Activated CD8-positive, alpha-beta memory T cell treated with anti-CD3 and anti-CD28 coated beads, Interleukin-2, amount 50 U/mL, for 48 hours (primary cell): ENCODE data around the gene OR1M1.

ENCODE experiments used
- DNase-seq: peaks from one replicate; pipeline ENCODE4 v3.0.0-alpha.2; 2020

OR1M1 gene

DNA sequence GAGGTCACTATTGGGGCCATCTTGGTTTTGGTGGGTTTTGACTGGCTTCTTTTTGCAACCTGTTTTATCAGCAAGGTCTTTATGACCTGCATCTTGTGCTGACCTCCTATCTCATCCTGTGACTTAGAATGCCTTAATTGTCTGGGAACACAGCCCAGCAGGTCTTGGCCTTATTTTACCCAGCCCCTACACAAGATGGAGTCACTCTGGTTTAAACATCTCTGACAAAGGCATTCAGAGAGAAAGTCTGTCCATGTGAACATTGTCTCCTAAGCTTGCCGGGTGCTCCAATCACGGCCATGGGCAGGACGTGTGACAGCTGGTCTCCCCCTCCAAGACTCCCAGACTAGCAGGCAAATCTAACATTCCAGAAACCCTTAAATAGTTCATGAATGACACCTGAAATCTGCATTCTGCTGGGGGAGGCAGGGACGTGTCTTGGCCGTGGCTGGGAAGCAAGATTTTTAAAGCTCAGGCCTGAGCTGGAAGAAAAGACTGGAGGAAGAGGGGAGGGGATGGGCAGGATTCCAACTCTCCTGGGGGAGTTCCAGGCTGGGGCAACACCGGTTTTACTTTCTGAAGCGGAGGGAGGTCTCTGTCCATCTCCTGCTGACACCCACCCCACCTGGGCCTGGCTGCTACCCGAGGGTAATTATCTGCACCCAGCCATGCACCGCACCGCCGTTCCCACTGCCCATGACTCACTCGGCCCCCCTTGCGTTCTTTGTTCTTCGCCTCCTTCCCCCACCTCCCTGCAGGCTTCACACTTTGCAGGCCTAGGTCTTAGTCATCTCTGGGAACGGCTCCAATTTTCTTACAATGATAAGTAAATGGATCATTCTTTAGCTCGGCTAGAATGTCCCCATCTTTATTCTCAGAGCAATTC, 11.6 kb upstream of the OR1M1 start:
- DNase-seq: no peak

DNA sequence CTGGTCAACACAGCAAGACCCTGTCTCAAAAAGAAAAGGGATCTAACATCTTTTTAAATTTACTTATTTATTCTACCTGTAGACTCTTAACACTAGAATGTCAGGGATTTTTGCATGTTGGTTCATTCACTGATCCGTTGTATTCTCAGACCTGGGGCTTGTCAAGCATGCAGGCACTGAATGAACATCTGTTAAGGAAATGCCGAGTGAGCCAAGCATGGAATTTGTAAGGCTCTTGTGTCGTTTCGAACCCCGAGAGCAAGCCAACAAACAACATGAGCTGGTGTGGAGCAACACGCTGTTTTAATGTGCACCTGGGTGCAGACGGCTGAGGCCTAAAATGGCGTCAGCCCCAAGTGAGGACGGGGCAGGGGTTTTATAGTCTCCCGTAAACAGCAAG, 10.0 kb upstream of the OR1M1 start:
- DNase-seq: no peak

- no peak for DNase-seq
Measured at GRCh38 chr19:9078651-9079050, 8.2 kb upstream of the OR1M1 start.

DNA sequence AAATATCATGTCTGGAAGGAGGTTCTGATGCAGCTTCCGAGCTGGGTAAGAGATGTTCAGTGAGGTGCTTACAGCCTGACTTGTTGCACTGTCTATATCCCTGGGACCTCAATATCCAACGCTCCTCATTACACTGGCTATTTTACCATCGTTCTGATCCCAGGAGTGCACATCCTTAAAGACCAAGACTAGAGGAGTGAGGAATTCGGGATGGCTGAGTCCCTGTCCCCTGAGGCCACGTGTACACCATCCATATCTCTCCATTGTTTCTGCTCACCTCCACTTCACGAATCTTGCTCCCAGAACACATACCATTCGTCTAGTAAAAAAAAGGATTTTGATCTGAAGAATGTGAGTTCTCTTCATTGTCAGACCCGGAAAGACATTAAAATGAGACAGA, 20.5 kb downstream of the OR1M1 start, which contains the start of gene OR7G2:
Gene OR7G2, minus strand, starts transcription at position 101 of the 400 bp plus-strand sequence. CDS start 4,232 bp downstream, outside the sequence.
- no peak for DNase-seq

DNA sequence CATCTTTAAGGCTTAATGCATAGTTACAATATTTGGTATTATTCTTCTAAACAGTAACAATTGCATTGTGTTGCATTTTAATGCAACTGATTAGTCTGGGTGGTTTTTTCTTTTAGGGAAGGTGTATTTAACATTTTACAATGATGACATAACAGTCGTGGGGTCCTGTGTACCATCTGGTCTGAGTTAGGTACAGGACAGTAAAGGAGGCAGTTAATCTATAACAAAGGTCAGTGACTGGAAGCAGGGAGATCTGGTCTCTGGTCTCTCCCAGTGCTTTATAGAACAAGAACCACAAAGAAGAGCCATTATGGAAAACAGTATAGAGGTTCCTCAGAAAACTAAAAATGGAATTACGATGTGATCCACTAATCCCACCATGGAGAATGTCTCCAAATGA, 23.1 kb downstream of the OR1M1 start:
- no peak for DNase-seq

DNA sequence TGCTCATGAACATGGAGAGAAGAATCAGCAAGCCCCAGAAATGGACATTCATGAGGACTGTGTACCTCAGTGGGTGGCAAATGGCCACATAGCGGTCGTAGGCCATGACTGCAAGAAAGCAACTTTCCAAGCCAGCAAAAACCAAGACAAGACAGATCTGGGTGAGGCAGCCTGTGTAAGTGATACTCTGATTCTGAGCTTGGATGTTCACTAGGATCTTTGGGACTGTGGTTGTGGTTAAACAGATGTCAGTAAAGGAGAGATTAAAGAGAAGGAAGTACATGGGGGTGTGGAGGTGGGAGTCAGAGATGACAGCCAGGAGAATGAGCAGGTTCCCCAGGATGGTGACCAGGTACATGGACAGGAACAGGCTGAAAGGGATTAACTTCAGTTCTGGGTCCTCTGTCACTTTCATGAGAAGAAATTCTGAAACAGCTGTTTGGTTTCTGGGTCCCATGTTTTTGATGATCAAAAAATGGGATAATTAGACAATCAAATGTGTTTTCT, 28.5 kb downstream of the OR1M1 start, which contains the start of gene OR7G1:
Gene OR7G1, minus strand, starts transcription at position 457 of the 507 bp plus-strand sequence. Its CDS starts 0 bp downstream, at position 457.
- no peak for DNase-seq

DNA sequence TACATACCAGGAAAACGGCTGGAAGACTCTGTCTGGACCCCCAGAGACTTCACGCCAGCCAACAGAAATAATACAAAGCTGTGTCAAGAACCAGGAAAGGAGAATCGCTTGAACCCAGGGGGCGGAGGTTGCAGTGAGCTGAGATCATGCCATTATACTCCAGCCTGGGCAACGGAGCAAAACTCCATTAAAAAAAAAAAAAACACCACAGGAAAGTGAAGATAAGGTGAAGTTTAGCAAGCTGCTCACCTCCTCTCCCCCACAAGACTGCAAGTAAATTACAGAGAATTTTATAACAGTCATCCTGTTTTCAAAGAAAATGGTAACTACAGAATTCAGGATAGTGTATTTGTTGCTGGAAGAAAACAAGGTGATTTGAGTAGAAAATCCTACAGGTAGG, 29.7 kb downstream of the OR1M1 start:
- no peak for DNase-seq

GRCh38 chr19:9126900-9127405, 40.1 kb downstream of the OR1M1 start, which contains the start of gene OR7G3:
Gene OR7G3 (minus strand): TSS chr19:9126950. CDS start chr19:9126950, 0 bp downstream.
- no peak for DNase-seq

GRCh38 chr19:9128171-9128570, 41.3 kb downstream of the OR1M1 start:
- no peak for DNase-seq

DNA sequence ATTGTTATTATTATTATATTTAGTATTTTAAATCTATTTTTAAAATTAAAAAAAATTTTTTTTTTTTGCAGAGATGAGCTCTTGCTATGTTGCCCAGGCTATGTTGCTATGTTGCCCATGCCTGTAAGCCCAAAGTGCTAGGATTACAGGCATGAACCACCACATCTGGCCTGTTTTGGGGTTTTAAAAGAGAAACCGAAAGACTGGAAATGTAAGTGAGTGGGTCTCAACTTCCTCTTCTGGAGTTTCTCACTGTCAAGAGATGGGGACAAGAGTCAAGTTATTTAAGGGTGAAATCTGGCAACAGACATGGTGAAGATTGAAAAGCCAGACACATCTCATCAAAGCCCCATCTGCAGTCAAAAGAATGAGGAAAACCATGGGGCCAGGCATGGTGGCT, 44.1 kb downstream of the OR1M1 start:
- DNase-seq: no peak

DNA sequence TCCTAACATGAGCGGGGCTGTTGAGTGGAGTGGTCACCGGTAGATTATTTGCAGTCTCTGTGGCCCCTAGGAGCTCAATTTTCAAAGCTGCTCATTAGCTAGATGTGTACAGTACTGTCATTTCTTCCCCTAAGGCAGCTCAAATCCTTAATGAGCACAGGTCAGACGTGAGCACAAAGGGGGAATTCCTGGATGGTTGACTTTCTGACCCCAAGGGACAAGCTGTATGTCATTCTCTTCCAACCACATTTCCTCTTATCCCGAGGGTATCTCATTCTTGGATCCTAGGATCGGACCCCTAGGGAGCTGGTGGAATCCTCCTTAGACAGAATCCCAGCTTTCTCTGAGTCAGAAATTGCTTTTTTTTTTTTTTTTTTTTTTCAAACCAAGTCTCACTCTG, 45.6 kb downstream of the OR1M1 start:
- no peak for DNase-seq

DNA sequence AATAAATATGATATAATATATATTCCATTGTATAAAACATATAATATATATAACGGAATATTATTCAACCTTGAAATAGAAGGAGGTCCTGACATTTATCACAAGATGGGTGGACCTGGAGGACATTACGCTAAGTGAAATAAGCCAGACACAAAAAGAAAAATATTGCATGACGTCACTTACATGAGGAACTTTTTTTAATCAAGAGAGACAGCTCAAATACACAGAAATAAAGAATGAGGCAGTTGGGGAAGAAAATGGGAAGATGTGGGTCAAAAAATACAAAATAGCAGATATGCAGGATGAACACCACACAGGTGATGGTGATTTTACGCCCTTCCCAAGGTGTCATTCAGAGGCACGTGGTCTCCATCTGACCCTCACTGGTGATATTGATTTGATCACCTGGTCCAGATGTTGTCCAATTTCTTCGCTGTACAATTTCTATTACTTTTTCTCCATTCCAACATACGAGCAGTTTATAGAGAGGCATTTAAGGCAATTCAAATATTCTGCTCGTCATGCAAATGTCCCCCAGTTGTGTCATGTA, 52.8 kb downstream of the OR1M1 start:
- no peak for DNase-seq

DNA sequence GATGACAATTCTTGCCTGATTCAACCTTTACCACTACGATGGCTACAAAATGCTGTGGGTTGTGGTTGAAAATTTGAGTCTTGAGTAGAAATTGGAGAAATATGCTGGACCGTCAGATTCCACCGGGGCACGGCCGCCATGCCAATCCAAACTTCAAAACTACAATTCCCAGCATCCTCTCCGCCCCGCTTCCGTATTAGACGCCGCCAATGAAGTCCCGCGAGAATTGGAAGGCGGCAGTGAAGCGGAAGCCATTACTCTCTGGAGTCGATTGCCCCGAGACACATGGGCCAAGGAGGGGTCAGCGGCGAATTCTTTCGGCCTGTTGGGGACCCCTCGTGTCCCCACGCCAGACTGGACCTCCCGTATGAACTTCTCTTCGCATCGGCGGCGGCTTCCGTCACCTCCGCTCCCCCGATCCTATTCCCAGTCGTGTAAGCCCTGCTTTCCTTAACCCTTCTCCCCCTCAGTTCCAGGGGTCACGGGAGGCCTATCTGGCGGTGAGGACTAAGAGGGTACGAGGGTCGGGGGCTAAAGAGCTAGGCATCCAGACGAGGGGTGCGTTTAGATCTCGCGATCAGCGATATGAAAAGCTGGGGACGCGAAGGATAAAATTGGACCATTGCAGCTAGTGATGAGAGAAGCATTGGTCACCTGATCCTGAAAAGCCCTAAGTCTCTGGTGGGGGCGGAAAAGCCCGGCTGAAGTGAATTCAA, 53.5 kb downstream of the OR1M1 start, which contains the start of gene ZNF317:
Gene ZNF317, plus strand, starts transcription at position 239 of the 716 bp plus-strand sequence. CDS start 15,620 bp downstream, outside the sequence.
- peak; percentile 89 for DNase-seq

DNA sequence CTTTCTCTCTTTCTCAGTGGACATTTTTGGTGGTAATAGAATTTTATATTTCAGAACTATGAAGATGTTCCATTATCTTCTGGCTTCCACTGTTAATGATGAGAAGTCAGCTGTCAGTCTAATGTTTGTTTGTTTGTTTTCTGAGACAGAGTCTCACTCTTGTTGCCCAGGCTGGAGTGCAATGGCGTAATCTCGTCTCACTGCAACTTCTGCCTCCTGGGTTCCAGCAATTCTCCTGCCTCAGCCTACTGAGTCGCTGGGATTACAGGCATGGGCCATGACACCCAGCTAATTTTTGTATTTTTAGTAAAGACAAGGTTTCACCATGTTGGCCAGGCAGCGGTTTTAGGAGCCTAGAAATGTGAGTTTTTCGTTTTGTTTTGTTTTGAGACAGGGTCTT, 58.1 kb downstream of the OR1M1 start:
- DNase-seq: no peak
